SJSA1 (cell line): ENCODE measurements around the gene TMEM176B. TPM values are rescaled to one million over a fixed set of nuclear protein-coding genes. Genes with fewer than 3 reads are reported as not detected.
"Not testable (repeated sequence)": the region's sequence is repeated elsewhere in the genome, so short reads cannot be mapped to it uniquely, and the experiment has no call there.

Experiments used
- DNase-seq, 2 experiments: peaks; one replicate each; pipeline ENCODE4 v3.0.0-alpha.2; 2015 to 2020; ENCODE audit warnings: low spot score in 2 of 2, low read depth in 1 of 2
- H3K27ac ChIP-seq: fragments of 250-450 bp; sonication (Bioruptor Pico); 2 replicates; pipeline ENCODE4 v1.5.1; 2020; ENCODE audit warnings: mild to moderate bottlenecking, moderate library complexity
- H3K27me3 ChIP-seq: fragments of 250-450 bp; sonication (Bioruptor Pico); replicated peaks from 2 replicates; pipeline ENCODE4 v1.5.1; 2020; ENCODE audit warnings: mild to moderate bottlenecking, moderate library complexity
- H3K36me3 ChIP-seq: fragments of 250-450 bp; sonication (Bioruptor Pico); 2 replicates; pipeline ENCODE4 v1.5.1; 2020; ENCODE audit warnings: mild to moderate bottlenecking
- H3K4me1 ChIP-seq: fragments of 250-450 bp; sonication (Bioruptor Pico); replicated peaks from 2 replicates; pipeline ENCODE4 v1.6.1; 2021; ENCODE audit warnings: mild to moderate bottlenecking
- H3K4me3 ChIP-seq: fragments of 250-450 bp; sonication (Bioruptor Pico); 2 replicates; pipeline ENCODE4 v1.5.1; 2020; ENCODE audit warnings: mild to moderate bottlenecking
- H3K9me3 ChIP-seq: fragments of 250-450 bp; sonication (Bioruptor Pico); replicated peaks from 2 replicates; pipeline ENCODE4 v1.5.1; 2020; ENCODE audit warnings: mild to moderate bottlenecking
- total RNA-seq: library from RNA; depleted of rRNA; stranded (reverse); fragments of >200 nt; shearing (Covaris generic); gene quantifications from 2 replicates; pipeline ENCODE4 v1.2.3, GENCODE V29; 2014

TMEM176B gene
- total RNA-seq, 1 experiment from 2014 or later = not detected

DNA sequence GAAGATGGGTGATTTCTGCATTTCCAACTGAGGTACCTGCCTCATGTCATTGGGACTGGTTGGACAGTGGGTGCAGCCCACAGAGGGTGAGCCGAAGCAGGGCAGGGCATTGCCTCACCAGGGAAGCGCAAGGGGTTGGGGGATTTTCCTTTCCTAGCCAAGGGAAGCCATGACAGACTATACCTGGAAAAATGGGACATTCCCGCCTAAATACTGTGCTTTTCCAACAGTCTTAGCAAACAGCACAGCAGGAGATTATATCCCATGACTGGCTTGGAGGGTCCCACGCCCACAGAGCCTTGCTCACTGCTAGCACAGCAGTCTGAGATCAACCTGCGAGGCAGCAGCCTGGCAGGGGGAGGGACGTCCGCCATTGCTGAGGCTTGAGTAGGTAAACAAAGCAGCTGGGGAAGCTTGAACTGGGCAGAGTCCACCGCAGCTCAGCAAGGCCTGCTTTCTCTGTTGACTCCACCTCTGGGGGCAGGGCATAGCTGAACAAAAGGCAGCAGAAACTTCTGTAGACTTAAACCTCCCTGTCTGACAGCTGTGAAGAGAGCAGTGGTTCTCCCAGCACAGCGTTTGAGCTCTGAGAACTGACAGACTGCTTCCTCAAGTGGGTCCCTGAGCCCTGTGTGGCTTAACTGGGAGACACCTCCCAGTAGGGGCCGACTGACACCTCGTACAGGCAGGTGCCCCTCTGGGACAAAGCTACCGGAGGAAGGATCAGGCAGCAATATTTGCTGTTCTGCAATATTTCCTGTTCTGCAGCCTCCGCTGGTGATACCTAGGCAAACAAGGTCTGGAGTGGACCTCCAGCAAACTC lies 7.7 kb upstream of the TMEM176B start:
- H3K36me3 ChIP-seq, H3K27ac ChIP-seq, H3K27me3 ChIP-seq, H3K4me1 ChIP-seq, H3K4me3 ChIP-seq, DNase-seq, H3K9me3 ChIP-seq: not testable (repeated sequence)

DNA sequence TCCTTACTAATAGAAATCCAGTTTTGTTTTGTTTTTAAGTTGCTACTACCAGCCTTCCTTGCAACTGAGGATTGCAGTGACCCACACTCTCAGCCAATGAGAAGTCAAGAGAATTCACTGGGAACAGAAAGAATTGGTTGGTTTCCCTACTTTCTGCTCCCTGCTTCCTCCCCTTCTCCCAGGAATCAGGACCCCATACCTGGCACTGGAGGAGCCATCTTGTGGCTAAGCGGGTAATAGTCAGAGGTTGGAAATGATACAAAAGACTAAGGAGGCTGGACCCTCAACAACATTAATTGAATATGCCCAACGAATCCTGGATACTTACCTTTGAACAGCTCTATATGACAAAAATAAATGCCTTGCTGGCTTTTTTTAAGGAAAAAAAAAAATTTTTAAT lies 6.7 kb upstream of the TMEM176B start:
- Histone ChIP-seq H3K4me3 (no peak overlapping the region), H3K4me1 (no peaks in the 10 kb centered on the region), H3K36me3 (no peaks in the 10 kb centered on the region), H3K27me3 (peaks cover 11% of the 10 kb centered on the region), H3K9me3 (peaks cover 3% of the 10 kb centered on the region; the same call in 1 of the 2 replicates), H3K27ac (no peak overlapping the region)
- DNase-seq = no peak

DNA sequence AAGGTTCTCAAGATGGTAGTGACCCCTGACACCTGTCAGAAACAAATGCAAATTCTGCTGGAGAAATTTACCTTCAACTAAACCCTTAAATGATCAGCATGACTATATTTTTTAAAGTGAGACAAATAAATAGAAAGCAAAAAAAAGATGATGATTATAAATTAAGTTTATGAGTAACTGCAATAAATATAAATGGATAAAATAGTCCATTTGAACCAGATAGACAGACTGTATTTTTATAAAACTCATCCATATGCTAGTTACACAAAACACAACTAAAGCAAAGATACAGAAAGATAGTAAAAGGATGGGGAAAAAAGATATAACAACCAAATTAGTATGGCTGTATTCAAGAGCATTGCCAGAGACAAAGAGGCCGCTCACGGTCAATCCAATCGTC lies 6.3 kb upstream of the TMEM176B start:
- DNase-seq = no peak
- Histone ChIP-seq H3K27ac (no peak overlapping the region), H3K4me3 (no peak overlapping the region), H3K27me3 (peaks cover 15% of the 10 kb centered on the region), H3K36me3 (no peaks in the 10 kb centered on the region), H3K9me3 (peaks cover 3% of the 10 kb centered on the region; the same call in 1 of the 2 replicates), H3K4me1 (no peaks in the 10 kb centered on the region)

DNA sequence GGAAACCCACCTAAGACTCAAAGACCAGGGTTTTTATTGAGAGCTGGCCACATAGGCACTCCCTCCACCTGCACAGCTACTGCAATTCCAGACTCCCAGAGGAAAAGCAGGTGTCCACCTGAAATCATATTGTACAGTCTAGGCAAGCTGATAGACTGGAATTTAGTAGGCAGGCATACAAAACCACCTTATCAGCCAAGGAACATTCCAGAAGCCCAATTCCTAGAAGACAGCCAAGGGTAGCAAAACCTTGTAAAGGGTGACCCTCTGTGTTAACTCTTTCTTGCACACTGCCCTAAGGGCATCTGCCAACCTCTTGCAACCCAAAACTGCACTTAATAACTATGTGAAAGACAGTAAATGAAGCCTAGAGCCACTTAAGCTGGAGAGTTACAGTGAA lies 5.7 kb upstream of the TMEM176B start:
- no peak for DNase-seq
- peaks cover 21% of the 10 kb centered on the region for H3K27me3 ChIP-seq
- H3K36me3 ChIP-seq = no peaks in the 10 kb centered on the region
- no peaks in the 10 kb centered on the region for H3K4me1 ChIP-seq
- peaks cover 3% of the 10 kb centered on the region; the same call in 1 of the 2 replicates for H3K9me3 ChIP-seq
- H3K4me3 ChIP-seq = no peak overlapping the region
- no peak overlapping the region for H3K27ac ChIP-seq

DNA sequence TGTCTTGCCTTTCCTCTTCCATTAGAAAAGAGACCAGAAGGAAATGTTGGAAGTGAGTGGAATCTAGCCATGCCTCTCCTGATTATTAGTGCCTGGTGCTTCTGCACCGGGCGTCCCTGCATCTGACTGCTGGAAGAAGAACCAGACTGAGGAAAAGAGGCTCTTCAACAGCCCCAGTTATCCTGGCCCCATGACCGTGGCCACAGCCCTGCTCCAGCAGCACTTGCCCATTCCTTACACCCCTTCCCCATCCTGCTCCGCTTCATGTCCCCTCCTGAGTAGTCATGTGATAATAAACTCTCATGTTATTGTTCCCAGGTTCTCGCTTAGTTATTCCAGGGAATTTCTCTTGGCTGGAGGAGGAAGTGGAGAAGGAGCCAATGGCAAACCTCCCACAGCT lies 4.6 kb upstream of the TMEM176B start:
- DNase-seq = no peak
- H3K27ac ChIP-seq = no peak overlapping the region
- no peak overlapping the region for H3K4me3 ChIP-seq
- H3K27me3 ChIP-seq = peaks cover 29% of the 10 kb centered on the region
- no peaks in the 10 kb centered on the region for H3K4me1 ChIP-seq
- no peaks in the 10 kb centered on the region for H3K36me3 ChIP-seq
- peaks cover 3% of the 10 kb centered on the region; the same call in 1 of the 2 replicates for H3K9me3 ChIP-seq

DNA sequence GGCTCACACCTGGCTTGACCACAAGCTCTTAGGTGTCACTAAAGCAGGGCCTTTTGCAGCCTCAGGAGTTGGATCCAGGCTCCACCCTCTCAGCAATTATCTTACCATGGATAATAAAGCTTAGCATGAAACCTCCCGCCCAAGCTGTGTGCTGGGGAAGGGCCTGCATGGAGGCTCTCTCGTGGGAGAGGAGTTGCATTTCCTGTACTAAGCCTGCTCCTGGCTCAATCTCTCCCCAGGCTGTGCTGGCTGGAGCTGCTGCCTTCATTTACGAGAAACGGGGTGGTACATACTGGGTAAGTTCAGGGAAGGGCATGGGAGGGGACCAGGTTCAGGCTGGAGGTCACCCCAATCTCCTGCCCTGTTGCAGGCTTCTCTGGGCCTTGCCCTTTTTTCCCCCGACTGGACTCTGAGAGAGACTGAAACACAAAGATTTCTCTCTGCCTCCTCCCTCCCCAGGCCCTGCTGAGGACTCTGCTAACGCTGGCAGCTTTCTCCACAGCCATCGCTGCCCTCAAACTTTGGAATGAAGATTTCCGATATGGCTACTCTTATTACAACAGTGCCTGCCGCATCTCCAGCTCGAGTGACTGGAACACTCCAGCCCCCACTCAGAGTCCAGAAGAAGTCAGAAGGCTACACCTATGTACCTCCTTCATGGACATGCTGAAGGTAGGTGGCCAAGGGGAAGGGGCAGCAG lies 3.1 kb upstream of the TMEM176B start:
- DNase-seq = no peak
- Histone ChIP-seq H3K27ac (no peak overlapping the region), H3K4me3 (no peak overlapping the region), H3K27me3 (peaks cover 41% of the 10 kb centered on the region), H3K9me3 (peaks cover 3% of the 10 kb centered on the region; the same call in 1 of the 2 replicates), H3K4me1 (no peaks in the 10 kb centered on the region), H3K36me3 (no peaks in the 10 kb centered on the region)

DNA sequence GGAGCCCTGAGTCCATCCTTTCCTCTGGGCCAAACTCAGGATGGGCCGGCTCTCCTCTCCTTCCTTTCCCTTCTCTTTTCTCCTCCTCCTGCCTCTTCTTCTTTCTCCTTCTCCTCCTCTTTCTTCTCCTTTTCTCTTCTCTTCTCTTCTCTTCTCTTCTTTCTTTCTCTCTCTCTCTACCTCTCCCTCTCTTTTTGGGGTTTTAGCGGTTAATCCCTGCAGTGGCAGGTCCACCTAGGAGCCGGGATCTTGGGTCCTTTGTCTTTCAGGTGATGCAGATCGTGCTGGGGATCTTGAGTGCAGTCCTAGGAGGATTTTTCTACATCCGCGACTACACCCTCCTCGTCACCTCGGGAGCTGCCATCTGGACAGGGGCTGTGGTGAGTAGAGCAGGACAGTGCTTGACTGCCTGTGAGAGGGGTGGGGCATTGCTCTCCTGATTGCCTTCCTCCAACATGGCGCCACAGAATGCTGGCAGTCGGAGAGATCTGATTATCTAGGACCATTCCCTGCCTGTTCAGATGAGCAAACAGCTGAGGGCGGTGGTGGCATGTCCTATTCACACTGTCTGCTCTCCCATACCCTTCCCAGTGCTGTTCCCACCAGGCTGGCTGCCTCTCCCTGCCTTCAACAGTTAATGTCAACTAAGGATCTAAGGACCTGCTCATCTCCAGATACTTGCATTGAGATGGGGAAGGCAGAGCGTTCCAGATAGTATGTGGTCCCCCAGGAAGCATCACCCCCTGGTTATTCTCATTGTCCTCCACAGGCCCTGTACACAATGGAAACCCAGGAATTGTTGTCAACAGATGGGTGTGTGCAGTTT lies 2.0 kb upstream of the TMEM176B start:
- DNase-seq = no peak
- H3K9me3 ChIP-seq = peaks cover 3% of the 10 kb centered on the region; the same call in 1 of the 2 replicates
- no peaks in the 10 kb centered on the region for H3K4me1 ChIP-seq
- H3K4me3 ChIP-seq = no peak overlapping the region
- no peaks in the 10 kb centered on the region for H3K36me3 ChIP-seq
- peaks cover 46% of the 10 kb centered on the region for H3K27me3 ChIP-seq
- H3K27ac ChIP-seq = no peak overlapping the region

DNA sequence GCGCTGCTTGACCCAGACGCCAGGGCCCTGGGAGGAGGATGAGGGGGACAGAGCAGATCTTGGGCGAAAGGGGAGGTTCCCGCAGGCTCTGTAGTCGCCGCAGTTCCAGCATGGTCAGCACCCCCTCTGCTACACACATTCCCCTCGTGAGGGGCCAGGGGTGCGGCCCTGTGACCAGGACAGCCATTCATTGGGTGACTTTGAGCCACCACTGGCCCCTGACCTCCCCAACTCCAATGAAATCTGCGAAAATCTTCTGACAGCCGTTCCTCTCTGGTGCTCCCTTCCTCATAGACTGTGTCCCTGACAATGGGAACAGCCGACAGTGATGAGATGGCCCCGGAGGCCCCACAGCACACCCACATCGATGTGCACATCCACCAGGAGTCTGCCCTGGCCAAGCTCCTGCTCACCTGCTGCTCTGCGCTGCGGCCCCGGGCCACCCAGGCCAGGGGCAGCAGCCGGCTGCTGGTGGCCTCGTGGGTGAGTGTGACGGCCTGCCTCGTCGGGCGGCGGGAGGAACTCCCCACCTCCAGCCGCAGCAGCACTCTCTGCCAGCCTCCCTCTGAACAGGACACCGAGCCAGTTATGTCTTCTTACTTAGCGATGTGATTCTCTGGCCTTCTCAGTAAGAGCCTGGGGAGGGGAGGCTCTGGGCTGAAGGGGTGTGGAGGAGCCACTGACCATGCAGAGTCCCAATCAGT lies 1.2 kb upstream of the TMEM176B start:
- Histone ChIP-seq H3K9me3 (peaks cover 3% of the 10 kb centered on the region; the same call in 1 of the 2 replicates), H3K36me3 (no peaks in the 10 kb centered on the region), H3K27ac (no peak overlapping the region), H3K4me1 (no peaks in the 10 kb centered on the region), H3K4me3 (no peak overlapping the region), H3K27me3 (peaks cover 46% of the 10 kb centered on the region)
- no peak for DNase-seq

DNA sequence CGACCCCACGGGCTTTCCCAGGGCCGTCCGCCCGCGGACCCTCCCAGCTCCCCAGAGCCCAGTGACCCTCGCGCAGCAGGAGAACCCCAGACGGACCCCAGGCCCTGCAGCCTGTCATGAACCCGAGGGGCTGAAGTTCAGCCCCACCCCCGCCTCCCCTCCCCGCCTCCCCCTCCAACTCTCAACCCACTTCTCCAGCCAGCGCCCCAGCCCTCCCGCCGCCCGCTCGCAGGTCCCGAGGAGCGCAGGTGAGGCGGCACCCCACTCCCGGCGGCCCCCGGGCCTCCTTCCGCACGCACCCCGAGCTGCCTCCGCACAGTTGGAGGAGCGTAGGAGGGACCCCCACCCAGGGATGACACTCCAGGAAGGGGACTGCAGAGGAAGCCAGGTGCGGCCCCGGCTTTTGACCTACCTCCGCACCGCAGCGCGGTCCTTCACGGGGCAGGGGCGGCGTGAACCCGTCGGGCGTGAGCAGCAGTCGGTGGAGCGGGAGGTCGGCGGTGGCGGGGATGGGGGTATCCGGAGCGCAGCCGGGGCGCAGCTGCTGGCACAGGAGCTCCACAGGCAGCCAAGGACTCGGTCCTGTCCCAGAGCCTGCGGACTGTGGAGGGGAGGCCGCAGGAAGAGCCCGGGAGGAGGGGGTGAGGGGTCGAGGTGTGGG lies 547 bp upstream of the TMEM176B start, which contains the start of gene TMEM176A:
TSS of gene TMEM176A (plus strand) at position 189 of the 661 bp plus-strand sequence. CDS start 782 bp downstream, outside the sequence.
- no peaks in the 10 kb centered on the region for H3K36me3 ChIP-seq
- H3K4me1 ChIP-seq = no peaks in the 10 kb centered on the region
- peaks cover 46% of the 10 kb centered on the region for H3K27me3 ChIP-seq
- no peak within 1 kb of the TSS for H3K27ac ChIP-seq
- no peak within 1 kb of the TSS for H3K4me3 ChIP-seq
- DNase-seq = no peak
- no peaks in the 10 kb centered on the region for H3K9me3 ChIP-seq

DNA sequence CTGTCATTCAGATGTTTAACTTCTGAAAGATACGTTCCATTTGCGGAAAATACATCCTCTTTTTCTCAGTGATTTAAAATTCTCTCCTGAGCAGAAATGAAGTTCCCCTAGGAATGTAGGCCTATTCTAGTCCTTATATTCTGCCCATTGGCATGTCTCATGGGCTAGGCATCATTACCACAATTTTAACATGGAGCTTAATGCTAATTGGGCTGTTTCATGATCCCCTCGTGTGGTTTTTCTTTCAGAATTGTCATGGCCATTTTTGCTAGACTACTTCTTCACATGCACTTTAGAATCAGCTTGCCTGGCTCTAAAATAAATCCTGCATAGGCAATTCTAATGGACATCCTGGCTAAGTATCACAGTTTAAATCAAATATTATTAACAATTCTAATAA lies 1.0 kb downstream of the TMEM176B start:
- no peak for DNase-seq
- Histone ChIP-seq H3K36me3 (no peaks in the 10 kb centered on the region), H3K27me3 (peaks cover 46% of the 10 kb centered on the region), H3K4me3 (no peak overlapping the region), H3K9me3 (no peaks in the 10 kb centered on the region), H3K27ac (no peak overlapping the region), H3K4me1 (no peaks in the 10 kb centered on the region)

DNA sequence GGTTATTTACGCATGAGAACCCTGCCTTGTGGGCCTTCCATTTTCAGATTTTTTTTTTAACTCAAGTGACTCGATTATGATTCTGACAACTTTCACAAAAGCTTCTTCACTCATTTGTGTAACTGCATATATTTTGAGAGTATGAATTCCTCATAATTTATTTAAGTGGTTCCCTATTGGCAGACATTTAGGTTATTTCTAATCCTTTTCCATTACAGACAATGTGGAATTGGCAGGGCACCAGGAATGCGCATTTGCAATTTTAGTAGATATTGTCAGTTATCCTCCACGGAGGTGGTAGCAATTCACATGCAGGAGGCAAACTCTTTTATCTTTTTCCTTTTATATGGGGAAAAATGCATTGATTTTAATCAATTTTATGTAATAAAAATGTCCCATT lies 2.5 kb downstream of the TMEM176B start:
- H3K9me3 ChIP-seq = no peaks in the 10 kb centered on the region
- peaks cover 43% of the 10 kb centered on the region for H3K27me3 ChIP-seq
- H3K4me3 ChIP-seq = no peak overlapping the region
- H3K27ac ChIP-seq = no peak overlapping the region
- H3K4me1 ChIP-seq = no peaks in the 10 kb centered on the region
- no peak for DNase-seq
- H3K36me3 ChIP-seq = no peaks in the 10 kb centered on the region

DNA sequence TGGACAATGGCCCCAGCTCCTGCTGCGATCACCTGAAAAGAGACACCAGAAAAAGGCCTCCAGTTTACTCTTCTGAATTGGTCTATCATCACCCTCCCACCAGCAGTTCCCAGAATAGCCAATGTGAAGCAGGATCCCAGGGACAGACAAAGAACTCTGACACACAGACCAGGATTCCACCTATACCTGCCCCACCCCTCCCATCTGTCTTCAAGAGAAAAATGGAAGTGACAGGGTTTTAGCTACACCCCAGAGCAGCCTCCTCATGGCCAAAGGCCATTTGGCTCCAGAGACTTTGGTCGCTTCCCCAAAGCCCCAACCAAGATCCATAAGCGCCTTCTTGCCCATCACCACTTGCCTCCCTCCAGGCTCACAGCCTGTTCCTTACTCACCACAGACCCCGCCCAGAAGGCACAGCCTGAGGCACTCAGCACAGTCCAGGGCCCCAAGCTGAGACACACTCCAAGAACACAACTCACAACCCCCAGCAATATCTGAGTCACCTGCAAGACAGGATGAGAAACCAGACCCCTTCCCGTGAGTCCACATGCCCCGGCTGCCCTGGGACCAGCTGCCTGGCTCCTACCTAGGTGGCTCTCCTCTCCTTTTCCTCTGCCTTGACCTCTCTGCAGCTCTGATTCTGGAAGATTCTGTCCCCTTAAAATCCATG lies 6.5 kb downstream of the TMEM176B start:
- no peaks in the 10 kb centered on the region for H3K9me3 ChIP-seq
- H3K4me3 ChIP-seq = no peak overlapping the region
- no peak for DNase-seq
- H3K4me1 ChIP-seq = no peaks in the 10 kb centered on the region
- no peaks in the 10 kb centered on the region for H3K36me3 ChIP-seq
- peaks cover 18% of the 10 kb centered on the region for H3K27me3 ChIP-seq
- H3K27ac ChIP-seq = no peak overlapping the region
